ENCODE data around the gene ACE. TPM values are rescaled to one million over a fixed set of nuclear protein-coding genes. Genes with fewer than 3 reads are reported as not detected.

ACE gene
- total RNA-seq, 1 donor = 14.5 TPM

Other genes starting within 250 kb of the ACE start
- 28.0 TPM for gene CYB561, start 30.8 kb upstream of the ACE start, total RNA-seq
- not detected for gene KCNH6, start 46.3 kb downstream of the ACE start, total RNA-seq
- gene DCAF7, start 73.4 kb downstream of the ACE start, total RNA-seq = 81.9 TPM
- gene TACO1, start 123.8 kb downstream of the ACE start, total RNA-seq = 7.8 TPM
- gene MAP3K3, start 145.4 kb downstream of the ACE start, total RNA-seq = 68.1 TPM
- 191 TPM for gene LIMD2, start 223.1 kb downstream of the ACE start, total RNA-seq